ENCODE results near the gene ADGRG3. TPM values are rescaled to one million over a fixed set of nuclear protein-coding genes. Genes with fewer than 3 reads are reported as not detected.

Gene ADGRG3
- total and polyA plus RNA-seq, 9 of the 15 experiments (the other 6 are each of a cell fraction or from before 2014, with no cell fraction given): 0.09 to 0.52 (median 0.14) TPM; not detected in 3

GRCh38 chr16:57623251-57624043, 44.7 kb upstream of the ADGRG3 start (continued):
- TF ChIP-seq ASH1L (IDR thresholded peaks at IDR 0.05; ENCODE audit: borderline replicate concordance, low read depth, partially characterized antibody): no peak
- no peak for TF ChIP-seq SMAD1 (IDR thresholded peaks at IDR 0.05; ENCODE audit: low read depth, low read length, partially characterized antibody)
- peak; percentile 40; the same call in 1 of the 2 replicates for TF ChIP-seq BHLHE40 (IDR thresholded peaks at IDR 0.05; ENCODE audit: low read length)
- TF ChIP-seq SREBF1 (IDR thresholded peaks at IDR 0.05; ENCODE audit: borderline replicate concordance, low read depth, low read length): no peak
- peak; percentile 69 for TF ChIP-seq EGR1 (conservative IDR thresholded peaks at IDR 0.05)
- TF ChIP-seq, protein P1, sequence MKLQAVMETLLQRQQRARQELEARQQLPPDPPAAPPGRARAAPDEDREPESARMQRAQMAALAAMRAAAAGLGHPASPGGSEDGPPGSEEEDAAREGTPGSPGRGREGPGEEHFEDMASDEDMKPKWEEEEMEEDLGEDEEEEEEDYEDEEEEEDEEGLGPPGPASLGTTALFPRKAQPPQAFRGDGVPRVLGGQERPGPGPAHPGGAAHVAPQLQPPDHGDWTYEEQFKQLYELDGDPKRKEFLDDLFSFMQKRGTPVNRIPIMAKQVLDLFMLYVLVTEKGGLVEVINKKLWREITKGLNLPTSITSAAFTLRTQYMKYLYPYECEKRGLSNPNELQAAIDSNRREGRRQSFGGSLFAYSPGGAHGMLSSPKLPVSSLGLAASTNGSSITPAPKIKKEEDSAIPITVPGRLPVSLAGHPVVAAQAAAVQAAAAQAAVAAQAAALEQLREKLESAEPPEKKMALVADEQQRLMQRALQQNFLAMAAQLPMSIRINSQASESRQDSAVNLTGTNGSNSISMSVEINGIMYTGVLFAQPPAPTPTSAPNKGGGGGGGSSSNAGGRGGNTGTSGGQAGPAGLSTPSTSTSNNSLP (IDR thresholded peaks at IDR 0.05; ENCODE audit: borderline replicate concordance, low read depth, low read length): no peak
- TF ChIP-seq MIER1 (IDR thresholded peaks at IDR 0.05; ENCODE audit: low read depth): no peak
- no peak for TF ChIP-seq TRIM28 (IDR thresholded peaks at IDR 0.05)
- TF ChIP-seq ZNF589 (CRISPR knock-in tag; IDR thresholded peaks at IDR 0.05; ENCODE audit: low read depth): no peak
- TF ChIP-seq TFE3 (CRISPR knock-in tag; IDR thresholded peaks at IDR 0.05): no peak
- TF ChIP-seq ZNF124 (CRISPR knock-in tag; IDR thresholded peaks at IDR 0.05): no peak
- TF ChIP-seq DIDO1 (tag; IDR thresholded peaks at IDR 0.05; ENCODE audit: low read depth): no peak
- TF ChIP-seq DMBX1 (CRISPR knock-in tag; IDR thresholded peaks at IDR 0.05; ENCODE audit: borderline replicate concordance): no peak
- TF ChIP-seq CREM (IDR thresholded peaks at IDR 0.05; ENCODE audit: low read depth): 0 out of 2 replicates have a peak, but pooled peaks have one; percentile 29
- TF ChIP-seq POLR2AphosphoS5 (IDR thresholded peaks at IDR 0.05; ENCODE audit: control insufficient read depth, insufficient read depth, low read depth, low read length): no peak
- no peak for TF ChIP-seq MCM7 (IDR thresholded peaks at IDR 0.05)
- no peak for TF ChIP-seq PBX2 (CRISPR knock-in tag; IDR thresholded peaks at IDR 0.05; ENCODE audit: low read depth)
- TF ChIP-seq PBX2 (tag; conservative IDR thresholded peaks at IDR 0.05; ENCODE audit: low read depth): no peak
- TF ChIP-seq MAX (CRISPR knock-in tag; IDR thresholded peaks at IDR 0.05): no peak; the same call in 1 of the 2 replicates
- TF ChIP-seq FOXA1 (IDR thresholded peaks at IDR 0.05; ENCODE audit: borderline replicate concordance): no peak
- TF ChIP-seq LARP7 (IDR thresholded peaks at IDR 0.05): no peak
- TF ChIP-seq ZNF121 (CRISPR knock-in tag; conservative IDR thresholded peaks at IDR 0.05): no peak
